ENCODE data around the gene EFNA1.

DNA sequence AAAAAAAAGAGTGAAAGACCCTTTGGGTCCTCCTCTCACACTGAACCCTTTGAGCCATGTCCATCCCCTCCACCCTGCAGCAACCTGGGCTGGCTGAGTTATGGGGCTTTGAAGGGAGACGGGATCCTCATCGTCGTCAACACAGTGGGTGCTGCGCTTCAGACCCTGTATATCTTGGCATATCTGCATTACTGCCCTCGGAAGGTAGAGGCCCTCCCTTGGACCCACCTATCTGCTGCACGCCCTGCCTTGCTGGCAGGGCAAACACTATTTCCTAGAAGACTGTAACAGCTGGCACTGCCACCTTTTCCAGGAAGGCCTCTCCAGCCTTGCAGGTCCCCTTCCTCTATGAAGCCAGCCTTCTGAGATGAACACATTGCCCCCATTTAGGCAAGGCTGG, 9.1 kb downstream of the EFNA1 start:
- TF ChIP-seq, protein P1, sequence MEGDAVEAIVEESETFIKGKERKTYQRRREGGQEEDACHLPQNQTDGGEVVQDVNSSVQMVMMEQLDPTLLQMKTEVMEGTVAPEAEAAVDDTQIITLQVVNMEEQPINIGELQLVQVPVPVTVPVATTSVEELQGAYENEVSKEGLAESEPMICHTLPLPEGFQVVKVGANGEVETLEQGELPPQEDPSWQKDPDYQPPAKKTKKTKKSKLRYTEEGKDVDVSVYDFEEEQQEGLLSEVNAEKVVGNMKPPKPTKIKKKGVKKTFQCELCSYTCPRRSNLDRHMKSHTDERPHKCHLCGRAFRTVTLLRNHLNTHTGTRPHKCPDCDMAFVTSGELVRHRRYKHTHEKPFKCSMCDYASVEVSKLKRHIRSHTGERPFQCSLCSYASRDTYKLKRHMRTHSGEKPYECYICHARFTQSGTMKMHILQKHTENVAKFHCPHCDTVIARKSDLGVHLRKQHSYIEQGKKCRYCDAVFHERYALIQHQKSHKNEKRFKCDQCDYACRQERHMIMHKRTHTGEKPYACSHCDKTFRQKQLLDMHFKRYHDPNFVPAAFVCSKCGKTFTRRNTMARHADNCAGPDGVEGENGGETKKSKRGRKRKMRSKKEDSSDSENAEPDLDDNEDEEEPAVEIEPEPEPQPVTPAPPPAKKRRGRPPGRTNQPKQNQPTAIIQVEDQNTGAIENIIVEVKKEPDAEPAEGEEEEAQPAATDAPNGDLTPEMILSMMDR (IDR thresholded peaks at IDR 0.05) = no peak
- TF ChIP-seq POLR2AphosphoS2 (conservative IDR thresholded peaks at IDR 0.05; ENCODE audit: low read length) (no peak), CHD2 (IDR thresholded peaks at IDR 0.05; ENCODE audit: low read length, partially characterized antibody) (no peak), EP300 (IDR thresholded peaks at IDR 0.05) (no peak), NR3C1 (IDR thresholded peaks at IDR 0.05) (no peak), FOSB (CRISPR knock-in tag; IDR thresholded peaks at IDR 0.05) (no peak), ZNF302 (CRISPR knock-in tag; IDR thresholded peaks at IDR 0.05) (no peak)
- TF ChIP-seq, protein P2, sequence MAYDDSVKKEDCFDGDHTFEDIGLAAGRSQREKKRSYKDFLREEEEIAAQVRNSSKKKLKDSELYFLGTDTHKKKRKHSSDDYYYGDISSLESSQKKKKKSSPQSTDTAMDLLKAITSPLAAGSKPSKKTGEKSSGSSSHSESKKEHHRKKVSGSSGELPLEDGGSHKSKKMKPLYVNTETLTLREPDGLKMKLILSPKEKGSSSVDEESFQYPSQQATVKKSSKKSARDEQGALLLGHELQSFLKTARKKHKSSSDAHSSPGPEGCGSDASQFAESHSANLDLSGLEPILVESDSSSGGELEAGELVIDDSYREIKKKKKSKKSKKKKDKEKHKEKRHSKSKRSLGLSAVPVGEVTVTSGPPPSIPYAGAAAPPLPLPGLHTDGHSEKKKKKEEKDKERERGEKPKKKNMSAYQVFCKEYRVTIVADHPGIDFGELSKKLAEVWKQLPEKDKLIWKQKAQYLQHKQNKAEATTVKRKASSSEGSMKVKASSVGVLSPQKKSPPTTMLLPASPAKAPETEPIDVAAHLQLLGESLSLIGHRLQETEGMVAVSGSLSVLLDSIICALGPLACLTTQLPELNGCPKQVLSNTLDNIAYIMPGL (CRISPR knock-in tag; IDR thresholded peaks at IDR 0.05; ENCODE audit: borderline replicate concordance) = no peak

Measured in A549 (cell line).